GM13977 (cell line): Measurements from ENCODE around the gene IGBP1.

Experiments used
- DNase-seq: peaks from one replicate; pipeline ENCODE4 v3.0.0; 2012; ENCODE audit warnings: low spot score
- in situ Hi-C: fragments of 300-500 bp; cut with MboI; formaldehyde crosslinking; loops from one replicate; pipeline ENCODE4 v1.12.0; 2022; ENCODE audit warnings: low sequenced_read_pairs, low pct_unique_long_range_greater_than_20kb, mixed read lengths, inconsistent platforms; ENCODE audit not compliant: unreplicated experiment
- TF ChIP-seq, protein P1 (sequence below): IDR thresholded peaks from 2 replicates; pipeline ENCODE4 v1.5.1; 2012; ENCODE audit warnings: mild to moderate bottlenecking, control low read depth; ENCODE audit not compliant: insufficient read depth; ENCODE audit errors: extremely low read depth, missing control alignments

IGBP1 gene

DNA sequence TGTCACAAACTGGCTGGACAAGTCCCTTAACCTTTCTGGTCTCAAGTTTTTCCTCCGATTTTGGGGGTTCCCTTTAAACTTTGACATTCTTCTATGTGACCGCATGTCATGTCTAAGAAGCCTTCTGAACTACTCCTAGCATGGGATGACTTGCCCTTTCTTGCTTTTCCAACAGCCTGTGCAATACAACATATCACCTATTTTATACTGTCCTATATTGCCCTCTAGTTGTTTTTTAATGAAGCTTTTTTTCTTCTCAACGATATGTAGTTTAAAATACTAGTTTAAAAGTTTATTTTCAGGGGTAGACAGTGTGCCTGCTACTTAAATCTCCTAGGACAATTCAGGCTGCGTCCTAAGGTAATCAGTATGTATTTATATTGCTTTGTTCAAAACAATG is 1.0 kb upstream of the IGBP1 start:
- TF ChIP-seq, protein P1, sequence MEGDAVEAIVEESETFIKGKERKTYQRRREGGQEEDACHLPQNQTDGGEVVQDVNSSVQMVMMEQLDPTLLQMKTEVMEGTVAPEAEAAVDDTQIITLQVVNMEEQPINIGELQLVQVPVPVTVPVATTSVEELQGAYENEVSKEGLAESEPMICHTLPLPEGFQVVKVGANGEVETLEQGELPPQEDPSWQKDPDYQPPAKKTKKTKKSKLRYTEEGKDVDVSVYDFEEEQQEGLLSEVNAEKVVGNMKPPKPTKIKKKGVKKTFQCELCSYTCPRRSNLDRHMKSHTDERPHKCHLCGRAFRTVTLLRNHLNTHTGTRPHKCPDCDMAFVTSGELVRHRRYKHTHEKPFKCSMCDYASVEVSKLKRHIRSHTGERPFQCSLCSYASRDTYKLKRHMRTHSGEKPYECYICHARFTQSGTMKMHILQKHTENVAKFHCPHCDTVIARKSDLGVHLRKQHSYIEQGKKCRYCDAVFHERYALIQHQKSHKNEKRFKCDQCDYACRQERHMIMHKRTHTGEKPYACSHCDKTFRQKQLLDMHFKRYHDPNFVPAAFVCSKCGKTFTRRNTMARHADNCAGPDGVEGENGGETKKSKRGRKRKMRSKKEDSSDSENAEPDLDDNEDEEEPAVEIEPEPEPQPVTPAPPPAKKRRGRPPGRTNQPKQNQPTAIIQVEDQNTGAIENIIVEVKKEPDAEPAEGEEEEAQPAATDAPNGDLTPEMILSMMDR, result no peak
- in situ Hi-C loops, result no loop called here
- DNase-seq, result no peak

DNA sequence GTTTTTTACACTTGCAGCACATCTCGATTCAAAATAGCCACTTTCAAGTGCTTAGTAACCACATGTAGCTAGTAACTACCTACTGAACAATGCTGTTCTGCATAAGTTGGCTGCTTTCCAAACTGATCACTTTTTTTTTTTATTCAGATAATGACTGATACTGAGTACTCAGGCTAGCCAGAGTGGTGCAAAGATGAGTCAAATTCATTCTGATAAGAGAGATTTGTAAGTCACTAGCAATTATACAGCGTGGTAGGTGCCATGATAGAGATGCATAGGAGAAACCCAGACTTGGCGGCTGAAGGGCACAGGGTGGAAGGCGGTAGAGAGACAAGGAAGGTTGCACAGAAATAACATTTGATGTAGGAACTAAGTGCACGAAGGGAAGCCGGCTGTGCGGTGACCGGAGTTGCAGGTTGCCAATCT is 357 bp upstream of the IGBP1 start:
- no peak for DNase-seq
- in situ Hi-C loops, result no loop called here

DNA sequence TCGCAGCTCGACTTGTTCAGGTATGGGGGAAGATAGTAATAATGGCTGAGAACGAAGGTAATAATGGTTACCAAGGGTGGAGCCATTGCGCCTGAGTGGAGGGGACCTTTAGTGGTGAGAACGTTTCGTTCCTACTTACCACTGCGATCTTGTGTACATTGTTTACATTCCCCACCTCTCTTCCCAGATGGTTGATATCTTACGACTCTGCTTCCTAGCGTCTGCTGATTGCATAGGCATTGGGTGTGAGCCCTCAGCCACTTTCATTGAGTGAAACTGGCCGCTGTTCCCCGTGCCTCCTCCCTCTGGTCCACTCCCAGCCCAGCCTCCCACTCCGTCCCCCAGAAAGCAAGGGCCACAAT is 850 bp downstream of the IGBP1 start:
- TF ChIP-seq, protein P1, result no peak
- DNase-seq, result no peak
- in situ Hi-C loops, result no loop called here

More for the DNA sequence above, 357 bp upstream of the IGBP1 start:
- TF ChIP-seq, protein P1, result no peak

DNA sequence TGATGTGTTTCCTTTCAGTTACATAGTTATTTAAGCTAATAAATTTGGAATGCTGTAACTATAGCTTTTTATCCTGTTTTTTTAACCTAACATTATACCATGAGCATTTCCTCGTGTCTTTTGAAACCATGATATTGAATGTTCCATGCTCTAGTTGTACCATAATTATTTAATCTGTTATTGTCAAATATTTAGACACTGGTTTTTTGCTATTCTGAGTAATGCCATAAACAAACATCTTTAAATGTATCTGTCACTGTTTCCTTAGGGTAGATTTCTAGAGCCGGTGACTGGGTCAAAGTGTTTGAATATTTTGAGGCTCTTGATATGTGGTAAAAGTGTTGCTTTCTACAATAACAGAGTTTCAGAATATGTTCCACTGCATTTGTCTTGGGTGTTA is 5.4 kb downstream of the IGBP1 start:
- TF ChIP-seq, protein P1, result no peak
- in situ Hi-C loops, result no loop called here
- DNase-seq, result no peak

DNA sequence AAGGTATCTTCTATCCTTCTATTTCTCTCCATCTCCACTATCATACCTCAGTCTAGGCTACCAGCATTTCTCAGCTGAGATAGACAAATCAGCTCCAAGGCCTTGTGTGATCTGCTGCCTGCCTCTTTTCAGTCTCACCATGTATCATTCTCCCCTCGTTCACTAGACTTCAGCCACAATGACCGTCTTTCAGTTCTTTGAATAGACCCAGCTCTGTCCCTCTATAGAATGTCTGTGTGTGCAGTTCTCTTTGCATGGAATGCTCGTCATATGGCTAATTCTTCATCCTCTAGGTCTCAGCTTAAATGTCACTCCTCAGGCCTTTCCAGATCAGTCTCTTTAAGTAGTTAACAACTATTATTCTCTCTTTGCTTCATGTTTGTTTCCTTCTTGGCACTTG is 6.5 kb downstream of the IGBP1 start:
- in situ Hi-C loops, result no loop called here
- TF ChIP-seq, protein P1, result no peak
- DNase-seq, result no peak

DNA sequence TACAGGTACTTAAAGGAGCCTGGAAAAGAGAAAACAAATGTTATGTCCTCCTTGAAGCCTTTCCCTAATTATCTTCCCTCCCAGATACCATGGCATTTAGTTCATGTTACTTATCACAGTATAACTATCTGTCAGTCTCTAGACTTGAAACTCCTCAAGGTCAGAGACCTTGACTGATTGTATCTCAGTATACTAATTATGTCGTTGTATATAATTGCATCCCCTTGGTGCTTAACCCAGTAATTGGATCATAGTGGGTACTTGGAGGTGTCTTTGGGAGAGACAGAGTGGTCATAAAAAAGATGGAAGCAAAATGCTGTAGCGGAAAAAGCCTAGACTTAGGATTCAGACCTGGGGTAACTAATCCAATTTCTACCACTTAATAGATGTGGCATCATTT is 8.1 kb downstream of the IGBP1 start:
- DNase-seq, result no peak
- TF ChIP-seq, protein P1, result no peak
- in situ Hi-C loops, result no loop called here
